ENCODE data around the gene CTDP1.

The CTDP1 gene

GRCh38 chr18:79712206-79712857, 32.7 kb downstream of the CTDP1 start:
- no peaks in the 10 kb centered on the region for H3K4me1 ChIP-seq (ENCODE audit: control insufficient read depth in 1 of 2, insufficient read depth in 1 of 2, low read depth in 1 of 2, low read length in 1 of 2)
- no peak overlapping the region for H3K27ac ChIP-seq
- no peaks in the 10 kb centered on the region for H3K27me3 ChIP-seq
- no peaks in the 10 kb centered on the region for H3K9me3 ChIP-seq
- H3K36me3 ChIP-seq, result peaks cover 95% of the 10 kb centered on the region
- no peak overlapping the region for H3K4me3 ChIP-seq (ENCODE audit: low read depth in 1 of 2, low read length in 1 of 2)
- TF ChIP-seq CTCF (IDR thresholded peaks at IDR 0.05), result no peak

DNA sequence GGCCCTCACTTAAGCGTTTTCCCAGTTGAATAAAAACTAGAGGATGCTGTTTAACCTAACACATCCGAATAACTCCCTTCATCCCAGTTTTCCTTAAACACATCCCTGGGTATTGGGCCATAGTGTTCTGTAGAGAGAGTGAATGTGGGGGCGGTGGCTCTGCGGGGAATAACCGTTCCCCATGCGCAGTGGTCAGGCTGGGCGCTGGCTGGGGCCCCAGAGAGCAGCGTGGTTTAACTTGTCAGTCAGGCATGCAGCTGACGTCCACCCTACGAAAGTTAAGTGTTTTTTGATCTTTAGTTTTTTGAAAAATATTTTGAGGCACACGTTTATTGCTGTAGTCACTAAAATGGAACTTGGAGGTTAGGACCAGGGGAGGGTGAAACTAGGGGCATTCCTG, 33.7 kb downstream of the CTDP1 start:
- peaks cover 95% of the 10 kb centered on the region for H3K36me3 ChIP-seq

DNA sequence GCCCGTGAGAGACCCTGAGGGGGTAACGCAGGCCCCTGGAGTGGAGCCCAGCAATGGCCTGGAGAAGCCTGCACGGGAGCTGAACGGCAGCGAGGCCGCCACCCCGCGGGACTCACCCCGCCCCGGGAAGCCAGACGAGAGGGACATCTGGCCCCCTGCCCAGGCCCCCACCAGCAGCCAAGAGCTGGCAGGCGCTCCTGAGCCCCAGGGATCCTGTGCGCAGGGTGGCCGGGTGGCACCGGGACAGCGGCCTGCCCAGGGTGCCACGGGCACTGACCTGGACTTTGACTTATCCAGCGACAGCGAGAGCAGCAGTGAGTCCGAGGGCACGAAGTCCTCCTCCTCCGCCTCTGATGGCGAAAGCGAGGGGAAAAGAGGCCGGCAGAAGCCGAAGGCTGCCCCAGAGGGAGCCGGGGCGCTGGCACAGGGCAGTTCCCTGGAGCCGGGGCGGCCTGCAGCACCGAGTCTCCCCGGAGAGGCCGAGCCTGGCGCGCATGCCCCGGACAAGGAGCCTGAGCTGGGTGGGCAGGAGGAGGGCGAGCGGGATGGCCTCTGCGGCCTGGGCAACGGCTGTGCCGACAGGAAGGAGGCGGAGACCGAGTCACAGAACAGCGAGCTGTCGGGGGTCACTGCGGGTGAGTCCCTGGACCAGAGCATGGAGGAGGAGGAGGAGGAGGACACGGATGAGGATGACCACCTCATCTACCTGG, 35.1 kb downstream of the CTDP1 start:
- Histone ChIP-seq H3K36me3 (peaks cover 98% of the 10 kb centered on the region), H3K27me3 (no peaks in the 10 kb centered on the region), H3K9me3 (peaks cover 4% of the 10 kb centered on the region), H3K27ac (no peak overlapping the region), H3K4me1 (ENCODE audit: control insufficient read depth in 1 of 2, insufficient read depth in 1 of 2, low read depth in 1 of 2, low read length in 1 of 2) (no peaks in the 10 kb centered on the region), H3K4me3 (ENCODE audit: low read depth in 1 of 2, low read length in 1 of 2) (no peak overlapping the region)
- no peak for TF ChIP-seq CTCF (IDR thresholded peaks at IDR 0.05)

More for the DNA sequence above, 33.7 kb downstream of the CTDP1 start:
- Histone ChIP-seq H3K9me3 (peaks cover 2% of the 10 kb centered on the region), H3K4me1 (ENCODE audit: control insufficient read depth in 1 of 2, insufficient read depth in 1 of 2, low read depth in 1 of 2, low read length in 1 of 2) (no peaks in the 10 kb centered on the region), H3K27ac (no peak overlapping the region), H3K4me3 (ENCODE audit: low read depth in 1 of 2, low read length in 1 of 2) (no peak overlapping the region), H3K27me3 (no peaks in the 10 kb centered on the region)
- TF ChIP-seq CTCF (IDR thresholded peaks at IDR 0.05), result no peak

GRCh38 chr18:79715280-79715679, 35.7 kb downstream of the CTDP1 start:
- Histone ChIP-seq H3K27ac (no peak overlapping the region), H3K4me3 (ENCODE audit: low read depth in 1 of 2, low read length in 1 of 2) (no peak overlapping the region), H3K9me3 (peaks cover 4% of the 10 kb centered on the region), H3K4me1 (ENCODE audit: control insufficient read depth in 1 of 2, insufficient read depth in 1 of 2, low read depth in 1 of 2, low read length in 1 of 2) (no peaks in the 10 kb centered on the region), H3K27me3 (no peaks in the 10 kb centered on the region), H3K36me3 (peaks cover 98% of the 10 kb centered on the region)
- TF ChIP-seq CTCF (IDR thresholded peaks at IDR 0.05), result no peak

- Histone ChIP-seq H3K9me3 (peaks cover 4% of the 10 kb centered on the region), H3K27me3 (no peaks in the 10 kb centered on the region), H3K27ac (no peak overlapping the region), H3K36me3 (peaks cover 98% of the 10 kb centered on the region), H3K4me3 (ENCODE audit: low read depth in 1 of 2, low read length in 1 of 2) (no peak overlapping the region), H3K4me1 (ENCODE audit: control insufficient read depth in 1 of 2, insufficient read depth in 1 of 2, low read depth in 1 of 2, low read length in 1 of 2) (no peaks in the 10 kb centered on the region)
- no peak for TF ChIP-seq CTCF (IDR thresholded peaks at IDR 0.05)
Observed at GRCh38 chr18:79717059-79717458, 37.5 kb downstream of the CTDP1 start.

Data from neutrophil (primary cell).